GM23248 (cell line): ENCODE data around the gene KCNK5. TPM values are rescaled to one million over a fixed set of nuclear protein-coding genes. Genes with fewer than 3 reads are reported as not detected.

Experiments
- DNase-seq: peaks from one replicate; pipeline ENCODE4 v3.0.0-alpha.2; 2015
- H2AFZ ChIP-seq: fragments of 200-600 bp; sonication (generic); 2 replicates; pipeline ENCODE4 v1.6.1; 2016; ENCODE audit warnings: antibody characterized with exemption
- H3F3A ChIP-seq: fragments of 200-600 bp; sonication (generic); 2 replicates; pipeline ENCODE4 v1.6.1; 2016; ENCODE audit warnings: mild to moderate bottlenecking, antibody characterized with exemption, mixed run types; ENCODE audit not compliant: insufficient read depth
- H3K27ac ChIP-seq: fragments of 200-600 bp; sonication (generic); 2 replicates; pipeline ENCODE4 v1.5.1; 2016; ENCODE audit warnings: mild to moderate bottlenecking
- H3K27me3 ChIP-seq: fragments of 200-600 bp; sonication (generic); replicated peaks from 2 replicates; pipeline ENCODE4 v1.6.1; 2016; ENCODE audit warnings: mild to moderate bottlenecking; ENCODE audit not compliant: insufficient read depth
- H3K36me3 ChIP-seq: fragments of 200-600 bp; sonication (generic); 2 replicates; pipeline ENCODE4 v1.6.1; 2016; ENCODE audit warnings: low read depth, mild to moderate bottlenecking
- H3K4me1 ChIP-seq: fragments of 200-600 bp; sonication (generic); 2 replicates; pipeline ENCODE4 v1.6.1; 2016; ENCODE audit warnings: mild to moderate bottlenecking; ENCODE audit not compliant: insufficient read depth
- H3K4me2 ChIP-seq: fragments of 200-600 bp; sonication (generic); one replicate; pipeline ENCODE4 v1.6.1; 2016; ENCODE audit warnings: mild to moderate bottlenecking; ENCODE audit not compliant: unreplicated experiment
- H3K4me3 ChIP-seq: fragments of 200-600 bp; sonication (generic); 2 replicates; pipeline ENCODE4 v1.5.1; 2016; ENCODE audit warnings: mild to moderate bottlenecking
- H3K79me2 ChIP-seq: fragments of 200-600 bp; sonication (generic); 2 replicates; pipeline ENCODE4 v1.6.1; 2016; ENCODE audit warnings: mild to moderate bottlenecking; ENCODE audit not compliant: insufficient read depth
- H3K9ac ChIP-seq: fragments of 200-600 bp; sonication (generic); 2 replicates; pipeline ENCODE4 v1.6.1; 2016; ENCODE audit warnings: mild to moderate bottlenecking
- H3K9me2 ChIP-seq: fragments of 200-600 bp; sonication (generic); 2 replicates; pipeline ENCODE4 v1.6.1; 2016; ENCODE audit warnings: mixed run types, mild to moderate bottlenecking, moderate library complexity; ENCODE audit not compliant: insufficient read depth
- H3K9me3 ChIP-seq: fragments of 200-600 bp; sonication (generic); one replicate; pipeline ENCODE4 v1.6.1; 2017; ENCODE audit warnings: low read depth
- H4K20me1 ChIP-seq: fragments of 200-600 bp; sonication (generic); 2 replicates; pipeline ENCODE4 v1.6.0; 2016; ENCODE audit not compliant: insufficient read depth
- EZH2 ChIP-seq: fragments of 200-600 bp; sonication (generic); IDR thresholded peaks from 2 replicates; pipeline ENCODE4 v1.6.1; 2018; ENCODE audit warnings: antibody characterized with exemption, mild to moderate bottlenecking; ENCODE audit not compliant: insufficient read depth, poor library complexity, severe bottlenecking
- EZH2phosphoT487 ChIP-seq: fragments of 200-600 bp; sonication (generic); IDR thresholded peaks from 2 replicates; pipeline ENCODE4 v1.6.1; 2018; ENCODE audit warnings: antibody characterized with exemption, moderate library complexity, mild to moderate bottlenecking, low read depth; ENCODE audit not compliant: insufficient read depth
- WGBS, 2 experiments: methylation state at CpG; one replicate each; pipeline ENCODE4 v1.1.6; 2015 to 2017; ENCODE audit warnings: low lambda C conversion rate in 2 of 2, low coverage in 1 of 2; ENCODE audit errors: missing lambda C conversion rate in 2 of 2; 5-methylcytosine and 5-hydroxymethylcytosine counted together
- in situ Hi-C: fragments of 300-500 bp; cut with MboI; formaldehyde crosslinking; loops from 2 replicates; pipeline ENCODE4 v1.15.0; 2020
- polyA plus RNA-seq: library from polyadenylated mRNA; unstranded; fragments of >200 nt; fragmentation: Nextera tagmentation; extraction: Ambion mirVana; gene quantifications from 2 replicates; pipeline ENCODE4 v1.2.1, GENCODE V29; 2016
- total RNA-seq: library from RNA; depleted of rRNA; stranded (reverse); fragments of >200 nt; shearing (Covaris generic); gene quantifications from 2 replicates; pipeline ENCODE4 v1.2.3, GENCODE V29; 2014

The KCNK5 gene
- total and polyA plus RNA-seq, 2 experiments from 2014 or later: not detected

GRCh38 chr6:39251406-39251805 lies 22.1 kb upstream of the KCNK5 start:
- 39% methylated on average over 8 of the region's 8 CpGs for WGBS, 2 experiments

DNA sequence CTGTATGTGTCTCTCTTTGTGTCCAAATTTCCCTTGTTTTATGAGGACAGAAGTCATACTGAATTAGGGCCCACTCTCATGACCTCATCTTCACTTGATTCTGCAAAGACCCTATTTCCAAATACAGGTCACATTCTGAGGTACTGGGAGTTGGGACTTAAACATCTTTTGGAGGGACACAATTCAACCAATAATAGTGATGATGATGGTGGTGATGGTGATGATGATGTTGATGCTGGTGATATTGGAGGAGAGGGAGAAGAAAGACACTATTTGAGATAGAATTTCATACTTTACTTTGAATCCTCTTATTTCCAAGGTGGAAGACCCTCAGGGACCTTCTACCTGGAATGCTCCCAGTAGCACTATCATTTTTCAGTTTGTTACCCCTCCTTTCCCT lies 21.2 kb upstream of the KCNK5 start:
- Histone ChIP-seq H4K20me1 (no peaks in the 10 kb centered on the region), H3K4me3 (no peak overlapping the region), H3K27ac (no peak overlapping the region), H3K9me2 (no peaks in the 10 kb centered on the region), H3F3A (no peaks in the 10 kb centered on the region), H3K9me3 (no peaks in the 10 kb centered on the region), H2AFZ (no peak overlapping the region), H3K9ac (no peak overlapping the region), H3K4me1 (no peaks in the 10 kb centered on the region), H3K79me2 (no peaks in the 10 kb centered on the region), H3K27me3 (no peaks in the 10 kb centered on the region; the same call in 1 of the 2 replicates), H3K36me3 (no peaks in the 10 kb centered on the region), H3K4me2 (no peak overlapping the region)
- in situ Hi-C loops: no loop called here
- TF ChIP-seq EZH2phosphoT487: no peak
- TF ChIP-seq EZH2: no peak
- DNase-seq: no peak

More at GRCh38 chr6:39251406-39251805, 22.1 kb upstream of the KCNK5 start:
- no peak for DNase-seq
- Histone ChIP-seq H3K27me3 (peaks cover 3% of the 10 kb centered on the region; the same call in 1 of the 2 replicates), H3F3A (no peaks in the 10 kb centered on the region), H3K9me3 (no peaks in the 10 kb centered on the region), H3K4me2 (no peak overlapping the region), H2AFZ (no peak overlapping the region), H3K4me1 (no peaks in the 10 kb centered on the region), H3K27ac (no peak overlapping the region), H3K9ac (no peak overlapping the region), H3K4me3 (no peak overlapping the region), H3K36me3 (no peaks in the 10 kb centered on the region), H3K9me2 (no peaks in the 10 kb centered on the region), H3K79me2 (no peaks in the 10 kb centered on the region), H4K20me1 (no peaks in the 10 kb centered on the region)
- TF ChIP-seq EZH2phosphoT487: no peak
- TF ChIP-seq EZH2: no peak
- in situ Hi-C loops: no loop called here

DNA sequence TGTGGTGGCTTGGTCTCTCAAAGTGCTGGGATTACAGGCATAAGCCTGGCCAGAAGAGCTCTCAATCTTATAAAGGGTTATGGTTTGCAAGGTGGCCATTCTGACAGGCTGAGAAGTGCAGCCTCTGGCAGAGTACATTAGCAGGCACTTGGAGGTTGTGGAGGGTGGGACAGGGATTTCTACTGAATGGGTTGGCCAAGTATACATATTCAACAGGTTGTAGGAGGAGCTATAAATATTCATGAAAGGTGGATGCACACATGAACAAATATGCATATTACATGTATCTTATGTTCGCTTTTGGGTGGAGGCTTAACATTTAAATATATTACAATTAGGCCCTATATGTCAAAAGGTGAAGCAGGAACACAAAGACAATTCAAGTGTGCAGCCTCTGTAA lies 20.0 kb upstream of the KCNK5 start:
- Histone ChIP-seq H3K9ac (no peak overlapping the region), H3F3A (no peaks in the 10 kb centered on the region), H3K27me3 (no peaks in the 10 kb centered on the region), H2AFZ (no peak overlapping the region), H3K36me3 (no peaks in the 10 kb centered on the region), H3K4me2 (no peak overlapping the region), H3K9me3 (no peaks in the 10 kb centered on the region), H3K4me1 (no peaks in the 10 kb centered on the region), H3K4me3 (no peak overlapping the region), H3K79me2 (no peaks in the 10 kb centered on the region), H3K27ac (no peak overlapping the region), H4K20me1 (no peaks in the 10 kb centered on the region), H3K9me2 (no peaks in the 10 kb centered on the region)
- WGBS, 2 experiments: 31 to 45% methylated on average over 1 of the region's 1 CpG
- in situ Hi-C loops: no loop called here
- TF ChIP-seq EZH2 (no peak), EZH2phosphoT487 (no peak)
- no peak for DNase-seq

DNA sequence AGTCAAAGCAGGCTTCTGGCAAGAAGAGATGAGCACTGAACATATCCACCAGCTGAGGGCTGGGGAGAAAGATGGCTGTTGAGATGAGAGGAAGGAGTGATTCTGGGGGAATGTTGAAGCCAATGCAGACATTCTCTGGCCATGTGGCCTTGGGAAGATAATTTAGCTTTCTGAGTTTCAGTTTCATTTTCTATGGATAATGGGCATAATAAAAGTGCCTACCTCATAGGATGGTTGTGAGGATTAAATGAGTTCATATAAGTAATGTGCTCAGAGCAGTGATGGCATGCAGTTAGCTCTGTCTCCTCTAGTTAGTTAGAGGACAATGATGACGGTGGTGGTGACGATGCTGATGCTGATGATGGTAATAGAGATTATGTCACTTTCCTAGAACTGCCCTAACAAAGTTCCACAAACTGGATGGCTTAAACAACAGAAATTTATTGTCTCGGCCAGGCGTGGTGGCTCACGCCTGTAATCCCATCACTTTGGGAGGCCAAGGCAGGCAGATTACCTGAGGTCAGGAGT lies 18.5 kb upstream of the KCNK5 start:
- no peaks in the 10 kb centered on the region for H3F3A ChIP-seq
- in situ Hi-C loops: no loop called here
- H3K4me2 ChIP-seq: no peak overlapping the region
- no peaks in the 10 kb centered on the region for H3K9me2 ChIP-seq
- no peaks in the 10 kb centered on the region for H3K36me3 ChIP-seq
- 62 to 80% methylated on average over 5 of the region's 5 CpGs for WGBS, 2 experiments
- no peak for TF ChIP-seq EZH2
- TF ChIP-seq EZH2phosphoT487: no peak
- no peak overlapping the region for H3K9ac ChIP-seq
- no peak overlapping the region for H3K27ac ChIP-seq
- no peaks in the 10 kb centered on the region for H3K4me1 ChIP-seq
- no peak overlapping the region for H2AFZ ChIP-seq
- DNase-seq: no peak
- H3K4me3 ChIP-seq: no peak overlapping the region
- no peaks in the 10 kb centered on the region for H4K20me1 ChIP-seq
- no peaks in the 10 kb centered on the region for H3K79me2 ChIP-seq
- no peaks in the 10 kb centered on the region for H3K9me3 ChIP-seq
- no peaks in the 10 kb centered on the region for H3K27me3 ChIP-seq

DNA sequence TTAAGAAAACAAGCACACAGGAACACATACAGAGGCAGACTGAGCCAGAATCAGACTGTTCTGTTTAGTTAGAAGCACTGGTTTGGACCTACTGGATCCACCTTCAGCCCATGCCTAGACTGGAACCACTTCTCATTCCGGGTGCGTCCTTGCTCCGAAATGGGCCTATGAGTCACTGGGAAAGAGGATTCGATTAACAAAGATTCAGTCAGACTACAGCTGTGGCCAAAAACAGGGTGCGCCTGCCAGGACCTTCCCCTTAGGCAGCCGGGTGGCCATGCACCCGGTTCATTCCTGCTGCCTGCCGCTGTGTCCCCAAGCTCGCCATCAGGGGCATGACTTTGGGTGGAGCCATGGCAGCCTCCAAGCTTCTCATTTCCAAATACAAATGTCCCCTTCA lies 14.5 kb upstream of the KCNK5 start:
- in situ Hi-C loops: no loop called here
- Histone ChIP-seq H4K20me1 (no peaks in the 10 kb centered on the region), H3K79me2 (no peaks in the 10 kb centered on the region), H3K4me3 (no peak overlapping the region), H3K9me3 (no peaks in the 10 kb centered on the region), H3K27me3 (no peaks in the 10 kb centered on the region), H3K4me2 (no peak overlapping the region), H3K27ac (no peak overlapping the region), H3K9ac (no peak overlapping the region), H3K4me1 (no peaks in the 10 kb centered on the region), H3F3A (no peaks in the 10 kb centered on the region), H3K36me3 (no peaks in the 10 kb centered on the region), H3K9me2 (no peaks in the 10 kb centered on the region), H2AFZ (no peak overlapping the region)
- TF ChIP-seq EZH2 (no peak), EZH2phosphoT487 (no peak)
- 5 to 8% methylated on average over 9 of the region's 9 CpGs for WGBS, 2 experiments
- peak; percentile 40 for DNase-seq
